ENCODE measurements around the gene LYRM4. TPM values are rescaled to one million over a fixed set of nuclear protein-coding genes. Genes with fewer than 3 reads are reported as not detected.

Gene LYRM4
- total RNA-seq, 2 experiments from 2014 or later, result 24.8 to 28.1 TPM

DNA sequence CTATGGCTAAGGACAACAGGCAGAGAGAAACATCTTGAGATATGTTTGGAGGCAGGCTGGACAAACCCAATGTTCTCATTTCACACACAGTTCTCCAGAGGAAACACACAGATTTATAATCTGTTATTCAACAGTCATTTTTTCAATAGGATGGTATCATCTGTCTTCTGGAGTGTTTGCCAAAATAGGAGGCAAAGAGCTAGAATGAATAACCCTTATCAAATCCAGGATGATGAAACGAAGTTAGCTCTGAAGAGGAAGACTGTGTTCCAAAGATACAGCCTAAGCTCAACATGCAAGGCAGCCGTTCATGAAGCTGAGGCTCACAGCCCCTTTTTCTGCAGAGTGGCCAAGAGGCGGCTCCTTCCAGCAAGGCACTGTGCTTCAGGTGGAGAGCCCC, 104.8 kb downstream of the LYRM4 start:
- H3K4me3 ChIP-seq (ENCODE audit: low read length), result no peak overlapping the region
- H3K27ac ChIP-seq (ENCODE audit: low read depth in 1 of 2, low read length in 2 of 2), result no peak overlapping the region
- no peak for DNase-seq
- no peak for ATAC-seq (ENCODE audit: poor library complexity)
- POLR2A ChIA-PET, result interaction anchor here (0.9 kb wide), 1 partner anchor 18 kb away, joined by 3 read pairs; no protein-coding TSS in a partner anchor
- no peaks in the 10 kb centered on the region for H3K9me3 Mint-ChIP-seq
- H3K4me1 Mint-ChIP-seq (ENCODE audit: low read depth), result no peaks in the 10 kb centered on the region
- H3K36me3 Mint-ChIP-seq (ENCODE audit: low read depth), result no peaks in the 10 kb centered on the region
- H3K4me3 Mint-ChIP-seq, result no peak overlapping the region
- no peaks in the 10 kb centered on the region for H3K27me3 Mint-ChIP-seq
- H3K4me1 ChIP-seq (ENCODE audit: insufficient read depth, low read length), result no peaks in the 10 kb centered on the region
- H3K27me3 ChIP-seq (ENCODE audit: control insufficient read depth in 1 of 2, insufficient read depth in 2 of 2, low read length in 2 of 2), result no peaks in the 10 kb centered on the region
- intact Hi-C loops (cut with DNase I, micrococcal nuclease), result no loop called here
- CTCF ChIA-PET, result no interaction called here
- no peaks in the 10 kb centered on the region for H3K36me3 ChIP-seq (ENCODE audit: insufficient read depth, low read length)
- TF ChIP-seq, protein P1, sequence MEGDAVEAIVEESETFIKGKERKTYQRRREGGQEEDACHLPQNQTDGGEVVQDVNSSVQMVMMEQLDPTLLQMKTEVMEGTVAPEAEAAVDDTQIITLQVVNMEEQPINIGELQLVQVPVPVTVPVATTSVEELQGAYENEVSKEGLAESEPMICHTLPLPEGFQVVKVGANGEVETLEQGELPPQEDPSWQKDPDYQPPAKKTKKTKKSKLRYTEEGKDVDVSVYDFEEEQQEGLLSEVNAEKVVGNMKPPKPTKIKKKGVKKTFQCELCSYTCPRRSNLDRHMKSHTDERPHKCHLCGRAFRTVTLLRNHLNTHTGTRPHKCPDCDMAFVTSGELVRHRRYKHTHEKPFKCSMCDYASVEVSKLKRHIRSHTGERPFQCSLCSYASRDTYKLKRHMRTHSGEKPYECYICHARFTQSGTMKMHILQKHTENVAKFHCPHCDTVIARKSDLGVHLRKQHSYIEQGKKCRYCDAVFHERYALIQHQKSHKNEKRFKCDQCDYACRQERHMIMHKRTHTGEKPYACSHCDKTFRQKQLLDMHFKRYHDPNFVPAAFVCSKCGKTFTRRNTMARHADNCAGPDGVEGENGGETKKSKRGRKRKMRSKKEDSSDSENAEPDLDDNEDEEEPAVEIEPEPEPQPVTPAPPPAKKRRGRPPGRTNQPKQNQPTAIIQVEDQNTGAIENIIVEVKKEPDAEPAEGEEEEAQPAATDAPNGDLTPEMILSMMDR (IDR thresholded peaks at IDR 0.05), result no peak
- no peak overlapping the region for H3K27ac Mint-ChIP-seq
- no peaks in the 10 kb centered on the region for H3K9me3 ChIP-seq (ENCODE audit: control insufficient read depth in 1 of 2, insufficient read depth in 1 of 2, low read length in 2 of 2)

DNA sequence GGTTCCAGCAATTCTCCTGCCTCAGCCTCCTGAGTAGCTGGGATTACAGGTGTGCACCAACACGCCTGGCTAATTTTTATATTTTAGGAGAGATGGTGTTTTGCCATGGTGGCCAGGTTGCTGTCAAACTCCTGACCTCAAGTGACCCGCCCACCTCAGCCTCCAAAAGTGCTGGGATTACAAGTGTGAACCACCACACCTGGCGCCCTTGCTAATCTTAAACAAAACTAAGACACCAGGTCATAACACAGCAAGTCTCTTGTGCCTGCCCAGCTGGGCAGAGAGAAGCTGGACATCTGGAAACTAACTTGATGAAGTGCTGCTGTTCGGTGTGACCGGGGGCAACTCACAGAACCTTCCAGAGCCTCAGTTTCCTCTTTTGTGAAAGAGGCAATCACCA, 107.6 kb downstream of the LYRM4 start:
- no peak overlapping the region for H3K27ac Mint-ChIP-seq
- intact Hi-C loops (cut with DNase I, micrococcal nuclease), result loop anchor here in 1 of 2 experiments (5.0 kb wide), 1 partner anchor 49 kb away; no protein-coding TSS in a partner anchor
- ATAC-seq (ENCODE audit: poor library complexity), result no peak
- no peaks in the 10 kb centered on the region for H3K4me1 Mint-ChIP-seq (ENCODE audit: low read depth)
- H3K4me3 Mint-ChIP-seq, result no peak overlapping the region
- Histone ChIP-seq H3K27ac (ENCODE audit: low read depth in 1 of 2, low read length in 2 of 2) (no peak overlapping the region), H3K36me3 (ENCODE audit: insufficient read depth, low read length) (no peaks in the 10 kb centered on the region), H3K9me3 (ENCODE audit: control insufficient read depth in 1 of 2, insufficient read depth in 1 of 2, low read length in 2 of 2) (no peaks in the 10 kb centered on the region), H3K27me3 (ENCODE audit: control insufficient read depth in 1 of 2, insufficient read depth in 2 of 2, low read length in 2 of 2) (no peaks in the 10 kb centered on the region), H3K4me1 (ENCODE audit: insufficient read depth, low read length) (no peaks in the 10 kb centered on the region), H3K4me3 (ENCODE audit: low read length) (no peak overlapping the region)
- no peaks in the 10 kb centered on the region for H3K27me3 Mint-ChIP-seq
- POLR2A ChIA-PET, result no interaction called here
- no peaks in the 10 kb centered on the region for H3K9me3 Mint-ChIP-seq
- CTCF ChIA-PET, result no interaction called here
- DNase-seq, result no peak
- TF ChIP-seq, protein P1 (IDR thresholded peaks at IDR 0.05), result no peak
- no peaks in the 10 kb centered on the region for H3K36me3 Mint-ChIP-seq (ENCODE audit: low read depth)

DNA sequence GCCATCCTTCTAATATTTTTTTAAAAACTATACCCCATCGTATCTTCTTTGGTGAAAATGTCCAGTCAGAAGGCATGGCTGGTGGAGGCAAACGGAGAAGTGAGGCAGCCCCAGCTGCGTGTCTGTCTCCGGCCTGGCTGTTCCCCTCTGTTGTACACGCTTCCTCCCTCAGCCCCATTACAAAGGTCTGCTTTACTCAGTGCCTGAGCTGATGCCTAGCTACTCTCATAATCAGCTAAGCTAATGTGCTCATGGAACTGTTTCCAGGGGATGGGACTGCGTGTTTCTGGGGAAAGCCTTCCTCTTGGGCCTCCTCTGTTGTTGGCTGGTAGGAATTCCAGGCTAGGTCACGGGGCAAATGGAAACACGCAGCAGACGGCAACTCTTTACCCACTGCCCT, 108.3 kb downstream of the LYRM4 start:
- ChIA-PET POLR2A (no interaction called here), CTCF (no interaction called here)
- H3K4me3 ChIP-seq (ENCODE audit: low read length), result no peak overlapping the region
- no peak overlapping the region for H3K27ac ChIP-seq (ENCODE audit: low read depth in 1 of 2, low read length in 2 of 2)
- Mint-ChIP-seq H3K27ac (no peak overlapping the region), H3K4me3 (no peak overlapping the region), H3K36me3 (ENCODE audit: low read depth) (no peaks in the 10 kb centered on the region), H3K4me1 (ENCODE audit: low read depth) (no peaks in the 10 kb centered on the region), H3K27me3 (no peaks in the 10 kb centered on the region), H3K9me3 (no peaks in the 10 kb centered on the region)
- DNase-seq (no peak), ATAC-seq (ENCODE audit: poor library complexity) (no peak)
- no peaks in the 10 kb centered on the region for H3K9me3 ChIP-seq (ENCODE audit: control insufficient read depth in 1 of 2, insufficient read depth in 1 of 2, low read length in 2 of 2)
- H3K36me3 ChIP-seq (ENCODE audit: insufficient read depth, low read length), result no peaks in the 10 kb centered on the region
- H3K4me1 ChIP-seq (ENCODE audit: insufficient read depth, low read length), result no peaks in the 10 kb centered on the region
- intact Hi-C loops (cut with DNase I, micrococcal nuclease), result loop anchor here in 1 of 2 experiments (5.0 kb wide), 1 partner anchor 50 kb away; no protein-coding TSS in a partner anchor
- no peaks in the 10 kb centered on the region for H3K27me3 ChIP-seq (ENCODE audit: control insufficient read depth in 1 of 2, insufficient read depth in 2 of 2, low read length in 2 of 2)
- TF ChIP-seq, protein P1 (IDR thresholded peaks at IDR 0.05), result no peak

Measured in CD4-positive, alpha-beta T cell (primary cell).